Measurements from ENCODE around the gene PCSK1.
"Not testable (repeated sequence)": the region's sequence is repeated elsewhere in the genome, so short reads cannot be mapped to it uniquely, and the experiment has no call there.

The PCSK1 gene

GRCh38 chr5:96426831-96427230, 6.2 kb downstream of the PCSK1 start:
- no peak for DNase-seq (ENCODE audit: low read depth)

DNA sequence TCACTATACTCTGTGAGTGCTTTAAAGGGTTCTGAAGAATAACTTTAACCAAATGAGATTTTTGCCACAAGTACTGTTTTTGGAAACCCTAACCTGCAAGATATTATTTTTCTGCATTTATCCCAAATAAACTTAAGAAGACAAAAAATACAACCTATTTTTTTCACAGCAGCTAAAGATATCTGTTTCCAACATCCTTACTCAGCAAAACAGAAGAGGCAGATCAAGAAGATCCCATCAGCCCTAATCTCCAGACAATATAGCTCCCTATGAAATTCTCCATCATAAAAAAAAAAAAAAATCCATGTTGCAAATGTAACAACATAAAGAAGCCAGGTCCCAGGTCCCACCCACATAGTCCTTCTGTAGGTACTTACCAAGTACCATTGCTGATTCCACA, 7.6 kb downstream of the PCSK1 start:
- no peak for DNase-seq (ENCODE audit: low read depth)

DNA sequence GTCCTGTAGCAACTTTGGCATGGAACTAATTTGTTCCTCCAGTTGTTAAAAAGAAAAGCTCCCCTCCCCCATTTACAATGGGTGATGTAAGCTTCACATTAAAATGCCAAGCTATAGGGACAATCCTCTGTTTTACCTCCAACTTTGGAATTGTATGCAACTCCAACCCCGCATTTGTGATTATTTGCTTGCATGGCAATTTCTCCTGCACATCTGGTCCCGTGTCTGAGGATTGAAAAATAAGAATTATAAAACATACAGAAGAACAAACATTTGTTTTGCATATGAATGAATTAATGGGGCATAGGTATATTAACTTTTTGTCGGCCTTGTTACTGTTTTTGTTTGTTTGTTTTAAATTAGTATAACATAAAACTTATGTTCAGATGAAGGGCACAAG, 17.2 kb downstream of the PCSK1 start:
- no peak for DNase-seq (ENCODE audit: low read depth)

DNA sequence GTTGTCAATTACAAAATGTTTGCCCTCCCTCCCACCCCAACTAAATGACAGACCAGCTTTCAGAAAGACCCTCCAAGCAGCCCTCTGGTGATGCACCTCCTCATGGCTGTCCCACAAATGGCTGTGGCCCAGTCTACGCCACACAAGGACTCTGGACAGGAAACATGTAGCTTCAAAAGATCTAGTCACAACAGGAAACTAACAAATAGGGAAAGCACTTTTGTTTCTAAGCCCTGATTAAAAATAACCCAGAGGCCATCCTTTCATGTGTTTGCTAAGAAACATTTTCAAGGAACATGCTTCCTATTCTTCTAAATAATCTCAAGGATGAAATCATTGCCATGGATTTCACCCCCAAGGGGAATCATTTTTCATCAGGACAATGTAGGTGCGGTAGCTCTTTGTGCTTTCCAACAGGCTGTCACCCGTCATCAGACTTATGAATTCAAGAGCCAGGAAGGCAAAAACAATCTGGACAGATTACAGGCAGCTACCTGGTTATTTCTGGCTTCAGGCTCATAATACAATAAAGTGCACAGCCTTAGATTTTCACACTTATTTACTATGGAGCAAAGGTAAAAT, 20.1 kb downstream of the PCSK1 start:
- DNase-seq (ENCODE audit: low read depth), result no peak

DNA sequence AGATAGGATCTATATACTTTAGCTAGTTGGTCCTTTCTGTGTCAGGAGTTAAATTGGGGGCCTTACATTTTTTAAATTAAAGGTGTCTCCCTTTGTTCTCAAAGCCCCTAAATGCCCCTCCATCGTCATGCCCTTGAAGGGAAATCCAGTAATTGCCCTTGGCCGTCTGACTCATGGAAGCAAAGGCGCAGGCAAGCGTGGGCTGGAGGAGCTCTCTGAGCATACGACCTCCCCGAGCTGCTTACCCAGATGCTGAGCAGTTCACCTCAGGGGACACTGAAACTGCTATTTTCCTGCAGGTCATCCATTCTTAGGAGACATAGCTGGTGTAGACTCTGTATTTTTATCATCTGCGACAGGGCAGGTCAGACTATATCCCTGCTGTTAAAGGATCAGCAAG, 23.0 kb downstream of the PCSK1 start:
- no peak for DNase-seq (ENCODE audit: low read depth)

- DNase-seq (ENCODE audit: low read depth), result no peak
Measured at GRCh38 chr5:96408841-96409538, 24.1 kb downstream of the PCSK1 start.

- DNase-seq (ENCODE audit: low read depth), result no peak
Measured at GRCh38 chr5:96408210-96408777, 24.8 kb downstream of the PCSK1 start.

- DNase-seq (ENCODE audit: low read depth), result no peak
Measured at GRCh38 chr5:96407436-96407835, 25.6 kb downstream of the PCSK1 start.

DNA sequence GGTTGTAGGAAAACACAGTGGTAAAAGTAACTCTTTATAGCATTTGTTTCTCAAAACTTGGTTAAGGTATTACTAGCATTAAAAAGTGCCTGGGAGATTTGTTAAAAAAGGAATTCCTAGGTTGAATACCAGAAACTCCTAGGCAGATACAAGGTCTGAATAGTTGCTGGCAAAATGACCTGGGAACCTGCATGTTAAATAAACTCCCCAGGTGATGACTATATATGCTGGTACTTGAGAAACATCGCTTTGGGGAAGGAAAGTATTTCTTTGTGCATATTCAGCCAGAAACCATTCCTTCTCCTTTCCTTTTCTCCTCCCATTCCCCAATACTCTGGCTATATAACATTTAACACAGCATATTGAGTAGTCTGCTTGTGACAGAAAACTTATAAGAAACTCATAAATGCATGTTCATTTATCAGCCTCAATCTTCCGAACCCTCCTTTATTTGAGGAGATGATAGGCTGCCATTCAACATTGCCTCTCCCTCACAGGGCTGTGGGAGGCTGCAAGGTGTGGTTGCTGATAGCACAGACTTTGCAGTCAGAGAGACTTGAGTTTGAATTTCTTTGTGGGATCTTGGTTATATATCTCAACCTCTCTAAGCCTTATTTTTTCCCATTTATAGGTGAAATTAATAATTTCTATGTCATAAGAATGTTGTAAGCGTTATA, 28.7 kb downstream of the PCSK1 start:
- no peak for DNase-seq (ENCODE audit: low read depth)

- no peak for DNase-seq (ENCODE audit: low read depth)
Measured at GRCh38 chr5:96402500-96402899, 30.5 kb downstream of the PCSK1 start.

GRCh38 chr5:96396878-96397277, 36.2 kb downstream of the PCSK1 start:
- no peak for DNase-seq (ENCODE audit: low read depth)

GRCh38 chr5:96395295-96395694, 37.8 kb downstream of the PCSK1 start:
- not testable (repeated sequence) for DNase-seq (ENCODE audit: low read depth)

DNA sequence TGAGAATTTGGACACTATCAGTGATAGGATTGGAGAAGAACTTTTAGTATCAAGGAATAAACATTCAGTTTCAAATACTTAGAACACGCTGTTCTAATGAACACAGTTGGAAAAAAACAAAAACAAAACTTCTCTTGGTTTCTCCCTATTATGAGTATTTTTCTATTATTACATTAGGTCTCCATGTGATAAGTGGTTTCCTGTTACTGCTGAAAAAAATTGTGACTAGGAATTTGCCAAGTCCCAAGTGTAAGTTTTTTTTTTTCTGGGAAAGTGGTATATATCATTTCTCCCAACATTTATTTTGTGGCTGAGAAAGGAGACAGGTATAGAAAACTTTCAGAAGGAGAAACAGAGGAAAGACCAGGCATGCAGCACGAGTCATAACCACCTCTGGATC, 41.1 kb downstream of the PCSK1 start:
- no peak for DNase-seq (ENCODE audit: low read depth)

GRCh38 chr5:96388176-96388575, 44.9 kb downstream of the PCSK1 start:
- DNase-seq (ENCODE audit: low read depth), result no peak

DNA sequence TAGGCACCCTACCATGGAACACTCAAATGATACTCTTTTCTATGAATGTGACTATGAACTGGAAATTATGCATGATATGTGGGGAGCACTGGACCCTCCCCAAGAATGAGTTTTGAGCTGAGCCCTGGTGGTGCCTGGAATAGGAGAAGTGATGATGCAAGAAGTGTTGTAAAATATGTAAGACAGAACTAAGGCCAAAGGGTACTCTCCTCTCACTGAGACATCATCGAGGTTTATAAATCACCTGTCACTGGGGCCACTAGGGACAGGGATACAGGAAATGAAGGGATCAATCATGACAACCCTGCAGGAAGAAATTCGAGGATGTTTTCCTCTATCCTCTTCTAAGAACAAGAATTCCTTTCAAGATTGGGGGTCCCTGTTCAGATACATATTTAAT, 45.4 kb downstream of the PCSK1 start:
- DNase-seq (ENCODE audit: low read depth), result no peak

GRCh38 chr5:96385538-96385937, 47.5 kb downstream of the PCSK1 start:
- DNase-seq (ENCODE audit: low read depth), result no peak

GRCh38 chr5:96384353-96384752, 48.7 kb downstream of the PCSK1 start:
- DNase-seq (ENCODE audit: low read depth), result no peak

- DNase-seq (ENCODE audit: low read depth), result no peak
Measured at GRCh38 chr5:96381526-96381925, 51.5 kb downstream of the PCSK1 start.

- DNase-seq (ENCODE audit: low read depth), result no peak
Measured at GRCh38 chr5:96379896-96380295, 53.2 kb downstream of the PCSK1 start.

- no peak for DNase-seq (ENCODE audit: low read depth)
Measured at GRCh38 chr5:96377597-96377996, 55.5 kb downstream of the PCSK1 start.

DNA sequence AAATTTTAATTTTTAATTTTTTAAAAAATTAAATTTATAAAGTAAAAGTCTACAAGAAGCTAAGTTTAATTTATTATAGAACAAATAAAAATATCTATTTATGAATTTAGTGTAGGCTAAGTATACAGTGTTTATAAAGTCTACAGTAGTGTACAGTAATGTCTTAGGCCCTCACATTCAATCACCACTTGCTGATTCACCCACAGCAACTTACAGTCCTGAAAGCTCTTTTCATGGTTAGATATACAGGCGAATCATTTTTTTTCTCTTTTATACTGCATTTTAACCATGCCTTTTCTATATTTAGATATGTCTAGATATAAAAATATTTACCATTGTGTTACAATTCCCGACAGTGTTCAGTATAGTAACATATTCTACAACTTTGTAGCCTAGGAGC, 55.9 kb downstream of the PCSK1 start:
- no peak for DNase-seq (ENCODE audit: low read depth)

DNA sequence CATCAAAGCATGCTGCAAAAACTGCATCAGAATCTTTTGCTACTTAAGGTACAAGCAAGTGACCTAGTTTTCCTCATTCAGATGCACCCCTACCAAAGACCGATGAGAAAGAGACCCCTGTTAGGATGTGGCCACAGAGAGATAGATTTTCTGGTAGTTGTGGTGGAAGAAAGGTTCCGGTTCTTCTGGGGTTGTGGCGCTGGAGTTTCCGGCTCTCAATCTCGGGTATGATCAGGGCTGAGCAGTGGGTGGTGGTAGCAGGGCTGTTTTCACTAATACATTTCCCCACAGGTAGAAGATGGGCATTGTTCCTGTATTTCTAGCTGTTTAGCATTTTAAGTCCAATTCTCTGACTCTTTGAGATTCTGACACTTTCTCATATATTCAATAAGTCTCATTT, 58.4 kb downstream of the PCSK1 start:
- DNase-seq (ENCODE audit: low read depth), result peak; percentile 8

- DNase-seq (ENCODE audit: low read depth), result no peak
Measured at GRCh38 chr5:96373381-96373733, 59.7 kb downstream of the PCSK1 start.
